HG03354 (cell line): ENCODE data around the gene MACROD1.

Experiments
- ATAC-seq: cut with Tn5 transposase; IDR thresholded peaks from one replicate; pipeline ENCODE4 v1.9.1; 2021; ENCODE audit warnings: mild to moderate bottlenecking; ENCODE audit not compliant: unreplicated experiment, poor library complexity, severe bottlenecking

Gene MACROD1

GRCh38 chr11:64118876-64119665, 46.8 kb downstream of the MACROD1 start:
- ATAC-seq, result no peak

DNA sequence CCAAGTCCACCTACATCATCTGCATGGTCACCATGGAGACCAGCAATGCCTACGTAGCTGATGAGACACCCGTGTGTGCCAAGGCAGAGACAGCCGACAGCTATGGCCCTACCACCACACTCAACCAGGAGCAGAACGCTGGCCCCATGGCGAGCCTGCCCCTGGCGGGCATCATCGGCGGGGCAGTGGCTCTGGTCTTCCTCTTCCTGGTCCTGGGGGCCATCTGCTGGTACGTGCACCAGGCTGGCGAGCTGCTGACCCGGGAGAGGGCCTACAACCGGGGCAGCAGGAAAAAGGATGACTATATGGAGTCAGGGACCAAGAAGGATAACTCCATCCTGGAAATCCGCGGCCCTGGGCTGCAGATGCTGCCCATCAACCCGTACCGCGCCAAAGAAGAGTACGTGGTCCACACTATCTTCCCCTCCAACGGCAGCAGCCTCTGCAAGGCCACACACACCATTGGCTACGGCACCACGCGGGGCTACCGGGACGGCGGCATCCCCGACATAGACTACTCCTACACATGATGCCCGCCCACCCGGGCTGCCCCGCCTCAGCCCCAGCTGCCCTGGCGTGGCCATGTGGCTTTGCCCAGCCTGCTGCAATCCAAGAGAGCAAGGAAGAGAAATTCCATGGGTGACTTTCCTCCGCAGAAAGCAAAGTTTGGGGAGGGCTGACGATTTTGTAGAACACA, 48.0 kb downstream of the MACROD1 start:
- no peak for ATAC-seq

GRCh38 chr11:64115531-64116522, 50.1 kb downstream of the MACROD1 start:
- ATAC-seq, result no peak

GRCh38 chr11:64114231-64114630, 51.7 kb downstream of the MACROD1 start:
- ATAC-seq, result no peak

GRCh38 chr11:64113462-64113780, 52.5 kb downstream of the MACROD1 start:
- ATAC-seq, result no peak

DNA sequence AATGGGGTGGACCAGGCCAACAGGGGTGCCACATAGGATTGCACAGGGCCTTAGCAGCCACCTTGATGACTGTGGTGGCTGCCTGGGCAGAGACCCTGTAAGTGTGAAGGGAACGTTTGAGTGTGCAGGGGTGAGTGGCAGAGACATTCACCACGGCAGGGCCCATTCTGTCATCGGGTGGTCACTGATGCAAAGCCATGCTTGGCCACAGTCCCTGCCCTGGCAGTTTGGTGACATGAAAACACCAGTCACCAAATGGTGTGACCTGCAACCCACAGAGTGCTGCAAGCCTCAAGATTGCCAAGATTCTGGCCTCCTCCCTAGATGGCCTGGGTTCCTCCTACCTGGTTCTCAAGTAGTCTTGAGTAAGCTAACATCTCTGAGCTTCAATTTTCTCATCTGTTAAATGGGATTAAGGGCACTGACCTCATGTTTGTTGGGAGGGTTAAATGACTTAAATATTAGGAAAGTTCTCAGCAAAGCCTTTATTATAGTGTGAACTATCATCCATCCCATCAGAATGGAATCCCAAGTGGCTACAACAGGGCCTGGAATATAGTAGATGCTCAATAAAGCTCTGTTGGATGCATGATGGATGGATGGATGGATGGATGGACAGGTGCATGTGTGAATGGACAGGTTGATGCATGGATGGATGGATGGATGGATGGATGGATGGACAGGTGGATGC, 53.0 kb downstream of the MACROD1 start:
- ATAC-seq, result no peak

DNA sequence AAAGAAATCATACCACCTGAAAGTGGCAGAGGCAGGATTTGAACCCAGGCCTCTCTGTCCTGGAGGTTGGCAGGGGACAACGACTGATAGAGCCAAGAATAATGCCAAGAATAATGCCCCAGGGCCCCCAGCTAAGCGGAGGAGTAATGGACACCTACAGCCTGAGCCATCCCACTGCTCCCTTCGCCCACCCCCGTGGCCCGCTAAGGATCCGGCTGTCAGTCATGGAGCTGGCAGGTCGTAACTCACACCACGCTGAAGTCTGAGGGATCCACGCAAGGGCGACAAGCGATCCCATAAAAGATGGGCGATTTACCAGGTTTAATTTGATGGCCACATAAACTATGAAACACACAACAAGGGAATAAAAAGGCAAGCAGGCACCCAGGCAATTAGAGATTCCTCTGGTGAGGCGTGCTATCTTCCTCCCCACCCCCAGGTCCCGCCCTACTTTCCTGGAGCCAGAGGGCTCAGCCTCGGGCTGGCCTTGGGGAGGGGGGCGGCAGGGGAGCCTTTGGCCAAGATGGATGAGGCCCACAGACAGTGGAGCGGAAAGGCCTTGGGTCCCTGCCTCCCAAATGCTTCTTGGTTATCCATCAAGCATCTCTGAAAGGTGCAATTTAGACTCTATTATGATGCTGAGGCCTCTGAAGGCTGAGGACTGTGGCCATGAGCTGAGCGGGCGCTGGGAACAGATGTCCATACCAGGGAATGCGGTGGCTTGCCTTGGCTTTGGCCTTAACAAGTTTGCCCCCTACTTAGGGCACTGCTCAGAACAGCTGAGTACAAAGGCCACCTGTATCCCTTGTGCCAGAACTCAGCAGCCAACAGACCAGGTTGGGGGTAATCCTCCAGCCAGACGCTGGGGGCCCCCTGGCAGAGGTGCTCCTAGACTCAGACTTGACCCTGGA, 55.2 kb downstream of the MACROD1 start:
- ATAC-seq, result no peak

- ATAC-seq, result no peak
These were observed 56.6 kb downstream of the MACROD1 start for GRCh38 chr11:64109332-64109731.

DNA sequence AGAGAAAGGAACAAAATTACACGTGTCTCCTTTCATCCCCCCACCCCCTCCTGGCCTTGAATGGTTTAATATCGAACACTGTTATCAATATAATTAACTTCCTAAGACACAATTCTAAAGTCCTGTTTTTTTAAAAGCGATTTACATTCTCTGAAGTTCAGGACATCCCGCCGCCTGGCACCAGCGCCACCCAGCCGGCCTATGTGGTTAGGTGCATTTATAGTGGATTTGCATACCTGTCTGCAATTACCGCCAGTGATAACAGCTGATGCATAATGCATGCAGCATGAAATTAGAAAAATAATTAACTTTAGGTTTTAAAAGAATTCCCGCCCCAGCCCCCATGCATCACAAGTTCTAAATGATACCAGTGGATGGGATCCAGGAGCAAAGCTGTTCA, 58.6 kb downstream of the MACROD1 start:
- ATAC-seq, result no peak

- no peak for ATAC-seq
These were observed 61.3 kb downstream of the MACROD1 start for GRCh38 chr11:64104632-64105031.

GRCh38 chr11:64103277-64103985, 62.5 kb downstream of the MACROD1 start:
- no peak for ATAC-seq

DNA sequence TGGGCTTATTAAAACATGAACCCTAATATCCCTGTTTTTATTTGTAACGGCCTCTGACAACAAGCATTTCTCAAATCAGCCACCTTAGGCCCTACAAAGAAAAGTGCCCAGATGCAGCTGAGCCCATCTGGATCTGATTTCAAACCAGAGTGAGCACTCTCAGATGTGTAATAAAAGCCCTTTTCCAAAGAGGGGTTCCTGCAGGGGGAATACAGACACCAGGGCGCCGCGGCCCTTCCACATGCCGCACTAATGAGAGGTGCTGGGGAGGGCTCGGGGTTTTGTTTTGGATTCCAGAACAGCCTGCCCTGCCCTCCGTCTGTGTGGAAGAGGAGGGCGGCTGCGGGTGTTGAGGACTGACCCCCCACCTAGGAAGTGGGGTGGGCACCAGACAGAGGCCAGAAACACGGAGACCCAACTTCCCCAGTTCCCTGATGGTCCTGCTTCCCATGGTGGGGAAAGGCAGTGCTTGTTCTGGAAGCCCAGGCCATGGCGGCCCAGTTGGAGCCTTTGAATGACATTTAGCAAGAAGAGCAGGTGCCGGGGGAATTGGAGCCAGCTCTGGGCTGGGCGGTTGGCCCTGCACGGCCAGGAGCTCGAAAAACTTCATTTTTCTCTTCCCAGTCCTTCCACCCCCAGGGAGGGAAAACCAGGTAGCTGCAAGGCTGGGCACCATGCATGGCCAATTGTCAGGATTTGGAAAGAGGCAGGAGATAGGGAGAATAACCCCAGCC, 63.7 kb downstream of the MACROD1 start:
- no peak for ATAC-seq

GRCh38 chr11:64101461-64101860, 64.5 kb downstream of the MACROD1 start:
- no peak for ATAC-seq

- ATAC-seq, result no peak
These were observed 65.0 kb downstream of the MACROD1 start for GRCh38 chr11:64100782-64101353.

DNA sequence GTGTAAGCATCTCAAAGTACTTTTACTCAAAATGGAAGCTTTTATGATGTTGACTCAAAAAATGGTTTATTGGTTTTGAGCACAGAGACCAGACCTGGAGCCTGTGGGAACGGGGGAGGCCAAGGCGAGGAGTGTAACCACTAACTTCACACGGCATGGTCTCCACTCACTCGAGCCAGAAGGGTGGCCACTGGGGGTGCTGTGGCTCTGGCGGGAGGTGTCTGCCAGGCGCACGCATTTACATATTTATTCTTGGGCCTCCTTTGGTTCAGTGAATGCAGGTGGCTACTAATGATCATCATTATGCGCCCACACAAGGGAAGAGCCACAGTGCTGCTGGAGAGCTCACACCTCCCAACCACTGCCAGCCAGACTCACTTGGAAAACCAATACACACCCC, 65.6 kb downstream of the MACROD1 start:
- ATAC-seq, result no peak

GRCh38 chr11:64099436-64099835, 66.5 kb downstream of the MACROD1 start:
- ATAC-seq, result no peak

- ATAC-seq, result no peak
These were observed 67.5 kb downstream of the MACROD1 start for GRCh38 chr11:64098318-64098831.
